Ishikawa (cell line): ENCODE measurements around the gene NDUFV1.

Experiments
- EGR1 ChIP-seq: IDR thresholded peaks from 2 replicates; pipeline ENCODE4 v1.6.1; 2012
- NFIC ChIP-seq: IDR thresholded peaks from 2 replicates; pipeline ENCODE4 v1.6.1; 2012
- RAD21 ChIP-seq: IDR thresholded peaks from 2 replicates; pipeline ENCODE4 v1.6.1; 2012; ENCODE audit warnings: low read depth
- TCF12 ChIP-seq: IDR thresholded peaks from 2 replicates; pipeline ENCODE4 v1.6.1; 2012; ENCODE audit warnings: low read depth
- TF ChIP-seq, protein P1 (sequence below): IDR thresholded peaks from 2 replicates; pipeline ENCODE4 v1.6.1; 2012; ENCODE audit warnings: low read depth, mild to moderate bottlenecking

DNA sequence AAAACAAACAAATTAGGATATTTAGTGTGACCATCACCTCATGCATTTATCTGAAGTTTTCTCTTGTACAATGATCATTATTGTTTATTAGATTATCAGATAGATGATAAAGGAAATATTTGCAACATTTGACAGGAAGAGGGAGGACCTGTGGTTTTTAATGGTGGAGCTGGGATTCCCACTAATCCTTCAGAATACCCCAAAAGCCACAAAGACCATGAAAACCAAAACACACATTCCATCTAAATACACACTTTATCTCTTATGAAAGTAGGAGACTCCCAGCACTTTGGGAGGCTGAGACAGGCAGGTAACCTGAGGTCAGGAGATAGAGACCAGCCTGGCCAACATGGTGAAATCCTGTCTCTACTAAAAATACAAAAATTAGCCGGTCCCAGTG lies 7.6 kb upstream of the NDUFV1 start:
- no peak for TF ChIP-seq RAD21
- no peak for TF ChIP-seq EGR1
- no peak for TF ChIP-seq TCF12
- TF ChIP-seq NFIC: no peak
- TF ChIP-seq, protein P1, sequence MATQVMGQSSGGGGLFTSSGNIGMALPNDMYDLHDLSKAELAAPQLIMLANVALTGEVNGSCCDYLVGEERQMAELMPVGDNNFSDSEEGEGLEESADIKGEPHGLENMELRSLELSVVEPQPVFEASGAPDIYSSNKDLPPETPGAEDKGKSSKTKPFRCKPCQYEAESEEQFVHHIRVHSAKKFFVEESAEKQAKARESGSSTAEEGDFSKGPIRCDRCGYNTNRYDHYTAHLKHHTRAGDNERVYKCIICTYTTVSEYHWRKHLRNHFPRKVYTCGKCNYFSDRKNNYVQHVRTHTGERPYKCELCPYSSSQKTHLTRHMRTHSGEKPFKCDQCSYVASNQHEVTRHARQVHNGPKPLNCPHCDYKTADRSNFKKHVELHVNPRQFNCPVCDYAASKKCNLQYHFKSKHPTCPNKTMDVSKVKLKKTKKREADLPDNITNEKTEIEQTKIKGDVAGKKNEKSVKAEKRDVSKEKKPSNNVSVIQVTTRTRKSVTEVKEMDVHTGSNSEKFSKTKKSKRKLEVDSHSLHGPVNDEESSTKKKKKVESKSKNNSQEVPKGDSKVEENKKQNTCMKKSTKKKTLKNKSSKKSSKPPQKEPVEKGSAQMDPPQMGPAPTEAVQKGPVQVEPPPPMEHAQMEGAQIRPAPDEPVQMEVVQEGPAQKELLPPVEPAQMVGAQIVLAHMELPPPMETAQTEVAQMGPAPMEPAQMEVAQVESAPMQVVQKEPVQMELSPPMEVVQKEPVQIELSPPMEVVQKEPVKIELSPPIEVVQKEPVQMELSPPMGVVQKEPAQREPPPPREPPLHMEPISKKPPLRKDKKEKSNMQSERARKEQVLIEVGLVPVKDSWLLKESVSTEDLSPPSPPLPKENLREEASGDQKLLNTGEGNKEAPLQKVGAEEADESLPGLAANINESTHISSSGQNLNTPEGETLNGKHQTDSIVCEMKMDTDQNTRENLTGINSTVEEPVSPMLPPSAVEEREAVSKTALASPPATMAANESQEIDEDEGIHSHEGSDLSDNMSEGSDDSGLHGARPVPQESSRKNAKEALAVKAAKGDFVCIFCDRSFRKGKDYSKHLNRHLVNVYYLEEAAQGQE: no peak
